Measurements from ENCODE around the gene NOP9.

The NOP9 gene

GRCh38 chr14:24255438-24255837 is 44.2 kb upstream of the NOP9 start:
- H3K27ac ChIP-seq (ENCODE audit: low read depth, low read length, poor library complexity, severe bottlenecking), result no peak overlapping the region
- TF ChIP-seq EZH2 (IDR thresholded peaks at IDR 0.05; ENCODE audit: borderline replicate concordance, low read length), result no peak
- no peak for TF ChIP-seq CTCF (IDR thresholded peaks at IDR 0.05; ENCODE audit: low read length)
- H3K4me2 ChIP-seq (ENCODE audit: low read length), result no peak overlapping the region
- H3K4me1 ChIP-seq (ENCODE audit: insufficient read depth, low read length, severe bottlenecking), result no peaks in the 10 kb centered on the region
- no peaks in the 10 kb centered on the region for H3K9me2 ChIP-seq (ENCODE audit: low read depth, low read length)
- H3K79me2 ChIP-seq (ENCODE audit: insufficient read depth, low read length), result no peaks in the 10 kb centered on the region
- H3K36me3 ChIP-seq (ENCODE audit: insufficient read depth, low read length), result no peaks in the 10 kb centered on the region
- H3K9ac ChIP-seq (ENCODE audit: low read length), result no peak overlapping the region
- no peaks in the 10 kb centered on the region for H3F3A ChIP-seq (ENCODE audit: insufficient read depth, low read length)
- no peaks in the 10 kb centered on the region for H4K20me1 ChIP-seq (ENCODE audit: insufficient read depth, low read length)
- H3K27me3 ChIP-seq (ENCODE audit: insufficient read depth, low read length), result no peaks in the 10 kb centered on the region
- no peak overlapping the region for H3K4me3 ChIP-seq (ENCODE audit: low read depth, low read length, poor library complexity, severe bottlenecking)
- no peaks in the 10 kb centered on the region for H3K9me3 ChIP-seq (ENCODE audit: low read length)
- no peak overlapping the region for H2AFZ ChIP-seq (ENCODE audit: low read length)

- Histone ChIP-seq H3K36me3 (ENCODE audit: insufficient read depth, low read length) (no peaks in the 10 kb centered on the region), H3K79me2 (ENCODE audit: insufficient read depth, low read length) (no peaks in the 10 kb centered on the region), H3K4me2 (ENCODE audit: low read length) (no peak overlapping the region), H3K4me1 (ENCODE audit: insufficient read depth, low read length, severe bottlenecking) (no peaks in the 10 kb centered on the region), H4K20me1 (ENCODE audit: insufficient read depth, low read length) (no peaks in the 10 kb centered on the region), H3K27ac (ENCODE audit: low read depth, low read length, poor library complexity, severe bottlenecking) (no peak overlapping the region), H3K9me2 (ENCODE audit: low read depth, low read length) (no peaks in the 10 kb centered on the region), H3K9me3 (ENCODE audit: low read length) (no peaks in the 10 kb centered on the region), H3K27me3 (ENCODE audit: insufficient read depth, low read length) (no peaks in the 10 kb centered on the region), H3K4me3 (ENCODE audit: low read depth, low read length, poor library complexity, severe bottlenecking) (no peak overlapping the region), H3K9ac (ENCODE audit: low read length) (no peak overlapping the region), H2AFZ (ENCODE audit: low read length) (no peak overlapping the region), H3F3A (ENCODE audit: insufficient read depth, low read length) (no peaks in the 10 kb centered on the region)
- TF ChIP-seq CTCF (IDR thresholded peaks at IDR 0.05; ENCODE audit: low read length) (no peak), EZH2 (IDR thresholded peaks at IDR 0.05; ENCODE audit: borderline replicate concordance, low read length) (no peak)
These were observed 43.5 kb upstream of the NOP9 start for GRCh38 chr14:24255931-24256711.

GRCh38 chr14:24256960-24257359 is 42.7 kb upstream of the NOP9 start:
- H3K9ac ChIP-seq (ENCODE audit: low read length), result no peak overlapping the region

More at GRCh38 chr14:24256960-24257359, 42.7 kb upstream of the NOP9 start:
- Histone ChIP-seq H3F3A (ENCODE audit: insufficient read depth, low read length) (no peaks in the 10 kb centered on the region), H3K27me3 (ENCODE audit: insufficient read depth, low read length) (no peaks in the 10 kb centered on the region), H3K9me2 (ENCODE audit: low read depth, low read length) (no peaks in the 10 kb centered on the region), H3K4me1 (ENCODE audit: insufficient read depth, low read length, severe bottlenecking) (no peaks in the 10 kb centered on the region), H3K4me2 (ENCODE audit: low read length) (no peak overlapping the region), H3K36me3 (ENCODE audit: insufficient read depth, low read length) (no peaks in the 10 kb centered on the region), H3K27ac (ENCODE audit: low read depth, low read length, poor library complexity, severe bottlenecking) (no peak overlapping the region), H3K79me2 (ENCODE audit: insufficient read depth, low read length) (no peaks in the 10 kb centered on the region), H3K9me3 (ENCODE audit: low read length) (no peaks in the 10 kb centered on the region), H4K20me1 (ENCODE audit: insufficient read depth, low read length) (no peaks in the 10 kb centered on the region), H3K4me3 (ENCODE audit: low read depth, low read length, poor library complexity, severe bottlenecking) (no peak overlapping the region), H2AFZ (ENCODE audit: low read length) (no peak overlapping the region)
- TF ChIP-seq EZH2 (IDR thresholded peaks at IDR 0.05; ENCODE audit: borderline replicate concordance, low read length) (no peak), CTCF (IDR thresholded peaks at IDR 0.05; ENCODE audit: low read length) (no peak)
